Fibroblast of mammary gland (primary cell): ENCODE measurements around the gene SCN9A.

ENCODE experiments used
- DNase-seq: peaks from one replicate; pipeline ENCODE4 v3.0.0-alpha.2; 2010; ENCODE audit warnings: low read depth
- H3K4me3 ChIP-seq: 2 replicates; pipeline ENCODE4 v1.5.1; 2011; ENCODE audit warnings: low read depth, mild to moderate bottlenecking, low read length, moderate library complexity; ENCODE audit not compliant: control insufficient read depth
- TF ChIP-seq, protein P1 (sequence below): conservative IDR thresholded peaks from 2 replicates; pipeline ENCODE4 v1.5.1; 2011; ENCODE audit warnings: low read depth, low read length, inconsistent platforms; ENCODE audit not compliant: control insufficient read depth, insufficient read depth

Gene SCN9A

DNA sequence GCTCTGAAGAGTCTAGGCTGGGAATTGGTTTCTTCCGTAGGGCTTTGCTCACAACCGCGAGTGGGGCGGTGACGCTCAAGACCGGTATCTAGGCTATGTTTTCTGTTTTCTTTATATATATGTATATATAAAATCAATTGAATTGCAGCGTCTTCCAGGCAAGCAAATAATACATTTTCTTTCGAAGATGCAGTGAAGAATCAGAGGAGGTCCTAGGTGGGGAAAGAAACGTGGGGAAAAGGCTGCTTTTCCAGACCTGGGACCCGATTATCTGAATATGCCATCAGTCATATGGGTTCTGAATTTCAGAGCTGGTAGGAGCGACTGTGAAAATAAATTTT, 714 bp upstream of the SCN9A start:
- DNase-seq, result no peak
- H3K4me3 ChIP-seq, result peak overlapping the region; percentile 79
- TF ChIP-seq, protein P1, sequence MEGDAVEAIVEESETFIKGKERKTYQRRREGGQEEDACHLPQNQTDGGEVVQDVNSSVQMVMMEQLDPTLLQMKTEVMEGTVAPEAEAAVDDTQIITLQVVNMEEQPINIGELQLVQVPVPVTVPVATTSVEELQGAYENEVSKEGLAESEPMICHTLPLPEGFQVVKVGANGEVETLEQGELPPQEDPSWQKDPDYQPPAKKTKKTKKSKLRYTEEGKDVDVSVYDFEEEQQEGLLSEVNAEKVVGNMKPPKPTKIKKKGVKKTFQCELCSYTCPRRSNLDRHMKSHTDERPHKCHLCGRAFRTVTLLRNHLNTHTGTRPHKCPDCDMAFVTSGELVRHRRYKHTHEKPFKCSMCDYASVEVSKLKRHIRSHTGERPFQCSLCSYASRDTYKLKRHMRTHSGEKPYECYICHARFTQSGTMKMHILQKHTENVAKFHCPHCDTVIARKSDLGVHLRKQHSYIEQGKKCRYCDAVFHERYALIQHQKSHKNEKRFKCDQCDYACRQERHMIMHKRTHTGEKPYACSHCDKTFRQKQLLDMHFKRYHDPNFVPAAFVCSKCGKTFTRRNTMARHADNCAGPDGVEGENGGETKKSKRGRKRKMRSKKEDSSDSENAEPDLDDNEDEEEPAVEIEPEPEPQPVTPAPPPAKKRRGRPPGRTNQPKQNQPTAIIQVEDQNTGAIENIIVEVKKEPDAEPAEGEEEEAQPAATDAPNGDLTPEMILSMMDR, result no peak

DNA sequence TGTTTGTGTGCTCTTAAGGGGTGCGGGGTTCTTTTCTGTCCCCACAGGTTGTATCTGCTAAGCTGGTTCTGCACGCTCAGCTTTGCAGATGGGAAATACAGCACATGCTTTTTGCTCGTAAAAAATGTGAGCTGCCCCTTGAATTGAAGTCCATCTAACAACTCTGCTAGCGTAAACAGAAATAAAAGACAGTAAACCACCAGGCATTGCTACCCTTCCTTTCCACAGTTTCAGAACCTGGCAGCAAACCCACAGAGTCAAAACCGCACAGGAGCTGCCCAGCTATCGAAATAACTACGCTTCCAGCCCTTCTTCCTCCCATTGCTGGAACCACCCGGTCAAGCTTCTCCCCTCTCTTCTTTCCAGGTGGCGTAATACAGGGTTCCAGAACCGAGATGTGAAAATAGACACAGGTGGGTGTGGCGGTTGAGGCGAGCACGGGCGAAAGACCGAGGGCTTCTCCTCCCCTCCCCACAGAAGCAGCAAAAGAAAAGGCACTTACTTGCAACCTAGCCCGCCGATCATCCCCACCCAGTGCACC, 479 bp downstream of the SCN9A start:
- TF ChIP-seq, protein P1, result no peak
- peak overlapping the region; percentile 79 for H3K4me3 ChIP-seq
- DNase-seq, result peak; percentile 11

DNA sequence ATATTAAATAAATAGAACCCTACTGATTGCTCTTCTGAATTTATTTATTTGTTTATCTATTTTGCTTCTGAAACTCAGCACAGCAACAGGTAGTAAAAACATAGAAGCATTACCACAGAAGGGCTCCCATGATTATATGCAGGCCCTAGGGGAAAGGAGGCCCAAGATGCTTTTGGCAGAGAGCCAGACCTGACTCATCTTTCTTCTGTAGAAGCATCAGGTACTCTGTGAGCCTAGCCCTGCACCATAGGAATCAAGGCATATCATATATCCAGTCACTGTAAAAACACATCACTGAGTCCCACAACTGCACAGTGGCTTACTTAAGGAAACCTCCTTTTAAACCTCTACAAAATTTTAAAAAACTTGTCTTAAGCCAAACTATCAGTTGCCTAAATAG, 1.8 kb downstream of the SCN9A start:
- DNase-seq, result peak; percentile 88
- TF ChIP-seq, protein P1, result no peak
- H3K4me3 ChIP-seq, result no peak overlapping the region

DNA sequence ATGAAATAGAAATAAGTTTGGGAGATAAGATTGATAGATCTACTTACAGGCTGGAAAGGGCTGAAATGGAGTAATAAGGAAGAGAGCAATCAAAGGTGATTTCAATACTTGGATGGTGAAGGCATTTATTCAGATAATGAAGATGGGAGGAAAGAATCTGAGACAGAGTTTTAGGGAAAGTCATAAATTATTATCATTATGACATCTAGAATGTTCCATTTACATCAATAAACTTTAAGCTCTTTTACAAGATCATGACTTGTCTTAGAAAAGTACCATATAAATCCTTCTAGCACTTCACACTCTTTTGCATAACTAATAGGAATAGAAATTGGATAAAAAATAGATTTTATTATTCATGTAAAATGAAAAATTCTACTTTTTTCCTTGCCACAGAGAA, 2.2 kb downstream of the SCN9A start:
- no peak for DNase-seq
- no peak overlapping the region for H3K4me3 ChIP-seq
- TF ChIP-seq, protein P1, result no peak

DNA sequence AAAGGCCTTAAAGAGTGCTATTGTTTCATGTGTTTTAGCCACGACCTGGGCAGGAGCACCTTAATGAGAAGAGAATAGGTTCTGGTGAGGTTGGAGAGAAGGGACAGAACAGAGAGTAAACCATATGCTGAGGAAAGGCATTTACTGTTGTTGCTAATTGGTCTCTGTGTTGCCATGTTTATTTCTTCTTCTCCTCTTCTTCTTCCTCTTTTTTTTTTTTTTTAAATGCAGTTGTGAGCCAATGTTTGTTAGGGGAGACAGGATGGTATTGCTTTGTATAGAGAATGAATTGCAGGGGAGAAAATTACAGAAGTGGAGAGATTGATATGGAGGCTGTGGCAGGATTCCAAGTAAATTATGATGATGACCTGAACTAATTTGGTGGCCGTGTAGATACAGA, 2.6 kb downstream of the SCN9A start:
- H3K4me3 ChIP-seq, result no peak overlapping the region
- no peak for DNase-seq
- TF ChIP-seq, protein P1, result no peak

DNA sequence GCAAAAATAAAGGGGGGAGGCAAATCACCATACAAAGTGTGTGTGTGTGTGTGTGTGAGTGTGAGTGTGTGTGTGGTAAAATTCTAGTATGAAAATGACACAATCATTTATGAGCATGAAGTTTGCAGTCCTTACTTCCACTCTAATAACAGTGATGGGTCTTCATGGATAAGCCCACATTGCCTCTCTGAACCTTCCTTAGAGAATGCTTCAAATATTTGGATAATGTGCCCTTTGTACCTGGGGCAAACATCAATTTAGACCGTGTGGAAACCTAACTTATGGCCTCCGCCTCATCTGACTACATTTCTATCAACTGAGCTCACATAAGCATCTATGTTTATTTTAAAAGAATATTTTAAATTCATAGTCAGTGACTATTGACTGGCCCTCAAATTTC, 3.7 kb downstream of the SCN9A start:
- no peak for DNase-seq
- TF ChIP-seq, protein P1, result no peak
- H3K4me3 ChIP-seq, result no peak overlapping the region
